Endothelial cell of umbilical vein (primary cell): ENCODE data around the gene HSP90AB1. TPM values are rescaled to one million over a fixed set of nuclear protein-coding genes. Genes with fewer than 3 reads are reported as not detected.

Experiments
- BruUV-seq: library from RNA; stranded (reverse); fragments of 400-500 nt; replicated peaks from 2 replicates; lab custom pipeline; 2021; lab: Mats Ljungman, UMichigan
- CTCF ChIA-PET: fragments of 300-600, 350-600 bp; sonication (Branson Sonifier 250); formaldehyde crosslinking; loops from one replicate; lab custom pipeline; 2021; ENCODE audit warnings: antibody characterized with exemption, inconsistent platforms; lab: Charles Lee
- POLR2A ChIA-PET: fragments of 300-600, 350-600 bp; sonication (Branson Sonifier 250); formaldehyde crosslinking; loops from one replicate; lab custom pipeline; 2021; ENCODE audit warnings: antibody characterized with exemption, inconsistent platforms; lab: Charles Lee
- DNase-seq: peaks from one replicate; pipeline ENCODE4 v3.0.0-alpha.2; 2011; ENCODE audit warnings: low read depth, low spot score
- FAIRE-seq: peaks from 2 replicates; lab custom pipeline; 2011; peaks lifted over from hg19 to GRCh38; lab: Jason Lieb, UNC
- H2AFZ ChIP-seq: 2 replicates; pipeline ENCODE4 v1.6.0; 2012; ENCODE audit warnings: low read depth, low read length, control low read depth, inconsistent platforms
- H3K27ac ChIP-seq: 2 replicates; pipeline ENCODE4 v1.5.1; 2011; ENCODE audit warnings: low read depth, mild to moderate bottlenecking, control low read depth, low read length, moderate library complexity; ENCODE audit not compliant: insufficient read depth
- H3K27me3 ChIP-seq, 2 experiments: 2 replicates each; pipeline versions ENCODE4 v1.6.0 to v1.6.1; 2011; ENCODE audit warnings: low read length in 2 of 2, mixed read lengths in 1 of 2; ENCODE audit not compliant: control insufficient read depth in 2 of 2, insufficient read depth in 2 of 2
- H3K36me3 ChIP-seq, 2 experiments: 2 replicates in 1 of 2; 3 replicates in 1 of 2; pipeline ENCODE4 v1.5.1; 2011; ENCODE audit warnings: low read length in 2 of 2, mild to moderate bottlenecking in 1 of 2, moderate library complexity in 1 of 2; ENCODE audit not compliant: control insufficient read depth in 2 of 2, insufficient read depth in 2 of 2; ENCODE audit errors: extremely low read depth in 1 of 2
- H3K4me1 ChIP-seq: 3 replicates; pipeline ENCODE4 v1.5.1; 2011; ENCODE audit warnings: mild to moderate bottlenecking, low read length; ENCODE audit not compliant: control insufficient read depth, insufficient read depth; ENCODE audit errors: extremely low read depth
- H3K4me2 ChIP-seq: 2 replicates; pipeline ENCODE4 v1.6.1; 2011; ENCODE audit warnings: low read length, control low read depth, mixed read lengths; ENCODE audit not compliant: insufficient read depth
- H3K4me3 ChIP-seq, 3 experiments: fragments of 200-600 bp in 1 of 3; sonication (generic), shearing (Covaris generic) in 1 of 3; replicated peaks in 1 of 3; 2 replicates each; pipeline ENCODE4 v1.5.1; 2011 to 2016; ENCODE audit warnings: control low read depth in 3 of 3, low read length in 3 of 3, mild to moderate bottlenecking in 2 of 3, inconsistent platforms in 1 of 3, low read depth in 1 of 3, moderate library complexity in 1 of 3; ENCODE audit not compliant: insufficient read depth in 1 of 3
- H3K79me2 ChIP-seq: 2 replicates; pipeline ENCODE4 v1.6.0; 2012; ENCODE audit warnings: low read length, inconsistent platforms; ENCODE audit not compliant: control insufficient read depth, insufficient read depth
- H3K9ac ChIP-seq: replicated peaks from 2 replicates; pipeline ENCODE3; 2011; ENCODE audit warnings: low read length, control low read depth; ENCODE audit not compliant: insufficient read depth; ENCODE audit errors: extremely low read depth
- H3K9me1 ChIP-seq: replicated peaks from 3 replicates; pipeline ENCODE4 v1.6.0; 2011; ENCODE audit warnings: mild to moderate bottlenecking, low read length; ENCODE audit not compliant: control insufficient read depth, insufficient read depth; ENCODE audit errors: extremely low read depth
- H3K9me3 ChIP-seq: replicated peaks from 2 replicates; pipeline ENCODE4 v1.5.1; 2012; ENCODE audit warnings: low read length, inconsistent platforms; ENCODE audit not compliant: control insufficient read depth, insufficient read depth
- H4K20me1 ChIP-seq: replicated peaks from 2 replicates; pipeline ENCODE3; 2011; ENCODE audit warnings: mild to moderate bottlenecking, low read length; ENCODE audit not compliant: control insufficient read depth, insufficient read depth; ENCODE audit errors: extremely low read depth
- CTCF ChIP-seq, 2 donors: IDR thresholded peaks; 1 replicate in 1 of 2; 2 replicates in 1 of 2; pipeline ENCODE4 v1.5.1; 2011; ENCODE audit warnings: low read length in 2 of 2, mild to moderate bottlenecking in 2 of 2, moderate library complexity in 2 of 2, control low read depth in 1 of 2, inconsistent platforms in 1 of 2, low read depth in 1 of 2; ENCODE audit not compliant: insufficient read depth in 1 of 2; ENCODE audit errors: extremely low read depth in 1 of 2
- EZH2 ChIP-seq: IDR thresholded peaks from 2 replicates; pipeline ENCODE4 v1.6.1; 2012; ENCODE audit warnings: borderline replicate concordance, low read depth, mild to moderate bottlenecking, moderate library complexity, low read length, inconsistent platforms; ENCODE audit not compliant: severe bottlenecking
- FOS ChIP-seq: IDR thresholded peaks from 2 replicates; pipeline ENCODE4 v1.6.1; 2011; ENCODE audit warnings: mild to moderate bottlenecking, low read length, moderate library complexity, borderline replicate concordance; ENCODE audit not compliant: insufficient read depth
- GATA2 ChIP-seq: IDR thresholded peaks from 2 replicates; pipeline ENCODE4 v1.7.0; 2011; ENCODE audit warnings: low read depth, mild to moderate bottlenecking, moderate library complexity, mixed read lengths, low read length; ENCODE audit not compliant: insufficient read length, insufficient read depth
- JUN ChIP-seq: IDR thresholded peaks from 2 replicates; pipeline ENCODE4 v1.6.1; 2011; ENCODE audit warnings: borderline replicate concordance, low read depth; ENCODE audit not compliant: insufficient read length, insufficient read depth
- MYC ChIP-seq: IDR thresholded peaks from one replicate; pipeline ENCODE4 v1.6.1; 2011; ENCODE audit warnings: mild to moderate bottlenecking, low read depth, low read length
- POLR2A ChIP-seq: IDR thresholded peaks from 2 replicates; pipeline ENCODE4 v1.6.1; 2012; ENCODE audit warnings: low read depth, mild to moderate bottlenecking, control low read depth, low read length
- POLR2AphosphoS5 ChIP-seq: IDR thresholded peaks from 2 replicates; pipeline ENCODE4 v1.6.1; 2012; ENCODE audit warnings: low read depth, mild to moderate bottlenecking, control low read depth, low read length, moderate library complexity; ENCODE audit not compliant: insufficient read depth
- dilution Hi-C: fragments of 300-500 bp; cut with MboI; formaldehyde crosslinking; loops from one replicate; pipeline ENCODE4 v1.15.0; 2019; ENCODE audit warnings: low sequenced_read_pairs; ENCODE audit not compliant: extremely low pct_ligation_motif_present
- intact Hi-C: fragments of 100-400 bp; cut with micrococcal nuclease; formaldehyde crosslinking; loops from one replicate; pipeline ENCODE4 v1.10.0; 2022
- polyA plus RNA-seq, 4 experiments: library from polyadenylated mRNA; depleted of rRNA in 3 of 4; stranded (reverse) in 3 of 4; unstranded in 1 of 4; fragments of >200 nt; gene quantifications; 2 replicates each; pipeline versions ENCODE4 v1.2.1 to v1.2.3, GENCODE V29; 2011 to 2012; ENCODE audit warnings: missing spikeins in 1 of 4
- total RNA-seq: library from RNA; stranded (reverse); gene quantifications from 2 replicates; pipeline ENCODE4 v1.2.3, GENCODE V29; 2021

The HSP90AB1 gene
- total and polyA plus RNA-seq, 2 donors (not counting 3 experiments of a cell fraction or from before 2014, with no cell fraction given): 824 to 1,201 TPM

- Histone ChIP-seq H3K27me3 (no peaks in the 10 kb centered on the region), H3K9me1 (no peaks in the 10 kb centered on the region), H3K9me3 (no peaks in the 10 kb centered on the region), H3K36me3 (no peaks in the 10 kb centered on the region), H4K20me1 (no peaks in the 10 kb centered on the region), H3K4me1 (peaks cover 64% of the 10 kb centered on the region), H3K9ac (peak overlapping the region; percentile 72), H2AFZ (no peak overlapping the region), H3K27ac (peak overlapping the region; percentile 97), H3K79me2 (peaks cover 59% of the 10 kb centered on the region), H3K4me2 (peak overlapping the region; percentile 86), H3K4me3 (peak overlapping the region in 2 of 3 experiments; percentile 30 to 56)
- dilution Hi-C loops: no loop called here
- BruUV-seq: no TSS peak
- CTCF ChIA-PET: interaction anchor here (0.6 to 9.2 kb wide), 18 partner anchors 9 to 140 kb away, joined by 3 to 91 read pairs (median 5); partner anchors contain the start of gene HSP90AB1
- no peak for FAIRE-seq
- DNase-seq: no peak
- TF ChIP-seq POLR2AphosphoS5 (no peak), JUN (no peak), POLR2A (no peak), FOS (no peak), EZH2 (no peak), CTCF (IDR thresholded peaks at IDR 0.05; ENCODE audit: extremely low read depth in 1 of 2, insufficient read depth in 1 of 2, low read depth in 1 of 2, low read length in 2 of 2) (no peak), GATA2 (no peak), MYC (no peak)
- intact Hi-C loops: loop anchor here (1.0 to 2.0 kb wide), 6 partner anchors 12 to 117 kb away; partner anchors contain the start of gene SLC35B2
- POLR2A ChIA-PET: interaction anchor here (0.6 to 5.3 kb wide), 4 partner anchors 8 to 35 kb away, joined by 3 to 34 read pairs (median 4); partner anchors contain the start of gene HSP90AB1
Measured at GRCh38 chr6:44221961-44222335, 25.0 kb upstream of the HSP90AB1 start.
